ENCODE results near the gene GRM2.

The GRM2 gene

GRCh38 chr3:51706788-51707731, at the start of gene GRM2:
Gene GRM2 (plus strand): TSS chr3:51707068. CDS start chr3:51708984, 1,916 bp downstream.
- DNase-seq (ENCODE audit: low read depth) = peak; percentile 46
- TF ChIP-seq CTCF (conservative IDR thresholded peaks at IDR 0.05; ENCODE audit: low read depth, low read length) = no peak
- peak within 1 kb of the TSS; percentile 38 for H3K4me3 ChIP-seq (ENCODE audit: low read length)

- no peak overlapping the region for H3K4me3 ChIP-seq (ENCODE audit: low read length)
- DNase-seq (ENCODE audit: low read depth) = no peak
- TF ChIP-seq CTCF (conservative IDR thresholded peaks at IDR 0.05; ENCODE audit: low read depth, low read length) = no peak
Measured at GRCh38 chr3:51657234-51657633, 49.6 kb upstream of the GRM2 start.

- no peak for DNase-seq (ENCODE audit: low read depth)
- H3K4me3 ChIP-seq (ENCODE audit: low read length) = no peak overlapping the region
- TF ChIP-seq CTCF (conservative IDR thresholded peaks at IDR 0.05; ENCODE audit: low read depth, low read length) = no peak
Measured at GRCh38 chr3:51659942-51660341, 46.9 kb upstream of the GRM2 start.

GRCh38 chr3:51662456-51662855, 44.4 kb upstream of the GRM2 start:
- TF ChIP-seq CTCF (conservative IDR thresholded peaks at IDR 0.05; ENCODE audit: low read depth, low read length) = no peak
- H3K4me3 ChIP-seq (ENCODE audit: low read length) = no peak overlapping the region
- no peak for DNase-seq (ENCODE audit: low read depth)

GRCh38 chr3:51668756-51669155, 38.1 kb upstream of the GRM2 start:
- no peak overlapping the region for H3K4me3 ChIP-seq (ENCODE audit: low read length)
- no peak for TF ChIP-seq CTCF (conservative IDR thresholded peaks at IDR 0.05; ENCODE audit: low read depth, low read length)
- no peak for DNase-seq (ENCODE audit: low read depth)

GRCh38 chr3:51669241-51670052, 37.4 kb upstream of the GRM2 start:
- DNase-seq (ENCODE audit: low read depth) = peak; percentile 28
- H3K4me3 ChIP-seq (ENCODE audit: low read length) = no peak overlapping the region
- peak; percentile 99 for TF ChIP-seq CTCF (conservative IDR thresholded peaks at IDR 0.05; ENCODE audit: low read depth, low read length)
